Activated naive CD8-positive, alpha-beta T cell treated with anti-CD3 and anti-CD28 coated beads, Interleukin-2, amount 50 U/mL, for 24 hours (primary cell): ENCODE measurements around the gene SERTAD1.
"Not testable (repeated sequence)": the region's sequence is repeated elsewhere in the genome, so short reads cannot be mapped to it uniquely, and the experiment has no call there.

Source experiments
- ATAC-seq: fragments of 150-1000 bp; cut with Tn5 transposase; one replicate; pipeline ENCODE4 v1.10.0; 2021
- DNase-seq: peaks from one replicate; pipeline ENCODE4 v3.0.0; 2021
- H3K27ac Mint-ChIP-seq: one replicate; pipeline ENCODE4 v1.8.0; 2021; ENCODE audit warnings: mild to moderate bottlenecking, mixed read lengths
- H3K27me3 Mint-ChIP-seq: one replicate; pipeline ENCODE4 v1.8.0; 2021; ENCODE audit warnings: mixed read lengths
- H3K36me3 Mint-ChIP-seq: one replicate; pipeline ENCODE4 v1.8.0; 2021; ENCODE audit warnings: low read depth, mixed read lengths
- H3K4me1 Mint-ChIP-seq: one replicate; pipeline ENCODE4 v1.8.0; 2021; ENCODE audit warnings: mixed read lengths
- H3K4me3 Mint-ChIP-seq: one replicate; pipeline ENCODE4 v1.8.0; 2021; ENCODE audit warnings: mild to moderate bottlenecking, moderate library complexity, mixed read lengths
- H3K9me3 Mint-ChIP-seq: one replicate; pipeline ENCODE4 v1.8.0; 2021; ENCODE audit warnings: mixed read lengths

The SERTAD1 gene

DNA sequence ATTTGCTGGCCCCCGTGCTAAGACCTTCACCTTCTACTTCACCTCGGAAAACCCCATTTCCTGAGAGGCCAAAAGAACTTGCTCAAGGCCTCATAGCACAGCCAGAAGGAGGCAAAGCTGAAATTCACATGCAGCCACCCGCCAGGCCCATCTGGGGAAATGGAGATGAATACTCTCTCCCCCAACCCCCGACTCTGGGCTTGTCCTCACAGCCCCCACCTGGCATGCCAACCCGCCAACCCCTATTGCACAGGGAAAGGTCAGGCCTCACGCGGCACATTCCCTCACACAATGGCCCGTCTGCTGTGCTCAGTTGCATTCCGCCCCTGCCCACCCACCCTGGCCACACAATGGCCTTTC, 15.8 kb downstream of the SERTAD1 start:
- no peaks in the 10 kb centered on the region for H3K36me3 Mint-ChIP-seq
- H3K27ac Mint-ChIP-seq = no peak overlapping the region
- ATAC-seq (no peak), DNase-seq (no peak)
- peaks cover 4% of the 10 kb centered on the region for H3K4me1 Mint-ChIP-seq
- no peaks in the 10 kb centered on the region for H3K9me3 Mint-ChIP-seq
- H3K4me3 Mint-ChIP-seq = no peak overlapping the region
- H3K27me3 Mint-ChIP-seq = peaks cover 2% of the 10 kb centered on the region

- not testable (repeated sequence) for H3K27me3 Mint-ChIP-seq, ATAC-seq, H3K4me1 Mint-ChIP-seq, H3K36me3 Mint-ChIP-seq, H3K27ac Mint-ChIP-seq, H3K9me3 Mint-ChIP-seq, H3K4me3 Mint-ChIP-seq, DNase-seq
Observed at GRCh38 chr19:40408598-40408925, 17.2 kb downstream of the SERTAD1 start.

GRCh38 chr19:40407714-40408597, 17.8 kb downstream of the SERTAD1 start:
- DNase-seq = no peak
- H3K9me3 Mint-ChIP-seq = no peaks in the 10 kb centered on the region
- H3K4me3 Mint-ChIP-seq = no peak overlapping the region
- H3K27ac Mint-ChIP-seq = no peak overlapping the region
- no peaks in the 10 kb centered on the region for H3K27me3 Mint-ChIP-seq
- no peaks in the 10 kb centered on the region for H3K36me3 Mint-ChIP-seq
- peaks cover 8% of the 10 kb centered on the region for H3K4me1 Mint-ChIP-seq
- no peak for ATAC-seq

GRCh38 chr19:40403262-40403984, 22.4 kb downstream of the SERTAD1 start:
- H3K9me3 Mint-ChIP-seq = no peaks in the 10 kb centered on the region
- peaks cover 18% of the 10 kb centered on the region for H3K4me1 Mint-ChIP-seq
- H3K27ac Mint-ChIP-seq = peak overlapping the region; percentile 56
- ATAC-seq (peak; percentile 65), DNase-seq (peak; percentile 86)
- peak overlapping the region; percentile 80 for H3K4me3 Mint-ChIP-seq
- H3K36me3 Mint-ChIP-seq = no peaks in the 10 kb centered on the region
- H3K27me3 Mint-ChIP-seq = peaks cover 5% of the 10 kb centered on the region

DNA sequence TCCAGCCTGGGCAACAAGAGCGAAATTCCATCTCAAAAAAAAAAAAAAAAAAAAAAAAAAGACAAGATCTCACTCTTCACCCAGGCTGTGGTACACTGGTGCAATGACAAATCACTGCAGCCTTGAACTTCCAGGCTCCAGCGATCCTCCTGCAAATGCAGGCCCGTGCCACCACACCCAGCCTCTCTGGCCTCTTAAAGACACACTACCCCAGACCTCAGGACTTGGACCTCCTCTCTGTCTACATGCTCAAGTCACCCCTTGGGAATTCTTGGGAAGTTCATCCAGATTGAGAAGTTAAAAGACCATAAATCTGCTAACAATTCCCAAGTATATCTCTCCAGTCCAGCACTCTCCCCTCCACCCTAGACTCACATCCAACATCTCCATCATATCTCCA, 25.2 kb downstream of the SERTAD1 start:
- no peak overlapping the region for H3K27ac Mint-ChIP-seq
- ATAC-seq (no peak), DNase-seq (no peak)
- no peaks in the 10 kb centered on the region for H3K36me3 Mint-ChIP-seq
- peaks cover 5% of the 10 kb centered on the region for H3K27me3 Mint-ChIP-seq
- H3K4me3 Mint-ChIP-seq = no peak overlapping the region
- H3K9me3 Mint-ChIP-seq = no peaks in the 10 kb centered on the region
- peaks cover 16% of the 10 kb centered on the region for H3K4me1 Mint-ChIP-seq

DNA sequence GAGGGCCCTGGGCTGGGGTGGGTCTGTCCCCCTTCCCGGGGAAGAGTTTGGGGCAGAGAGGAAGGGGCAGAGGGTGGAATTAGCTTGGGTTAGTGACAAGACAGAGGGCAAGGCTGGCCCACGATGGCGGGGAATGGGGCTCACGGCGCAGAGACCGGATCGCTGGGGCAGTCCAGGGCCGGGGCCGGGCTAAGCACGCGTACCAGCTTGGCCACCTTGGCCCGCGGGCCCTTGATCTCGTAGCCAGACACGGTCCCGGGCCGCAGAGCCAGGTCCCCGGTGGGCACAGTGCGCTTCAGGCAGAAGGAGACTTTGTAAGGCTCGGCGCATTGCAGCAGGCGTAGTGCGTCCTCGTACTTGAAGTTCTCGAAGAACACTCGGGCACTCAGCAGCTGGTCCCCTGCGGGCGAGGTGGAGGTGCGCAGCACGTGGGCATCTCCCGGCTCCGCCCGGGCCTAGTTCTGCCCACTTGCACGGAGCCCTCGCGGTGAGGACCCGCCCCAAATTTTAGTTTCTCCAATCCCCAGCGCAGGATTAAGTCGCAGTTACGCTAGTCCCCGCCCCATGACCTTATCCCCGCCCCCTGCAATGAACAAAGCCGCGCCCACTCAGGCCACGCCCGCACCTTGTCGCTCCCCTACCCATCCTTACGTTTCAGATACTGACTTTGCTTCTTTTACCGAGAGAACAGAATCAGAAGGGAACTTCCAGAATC, 27.2 kb downstream of the SERTAD1 start:
- no peak overlapping the region for H3K27ac Mint-ChIP-seq

GRCh38 chr19:40397568-40397906, 28.3 kb downstream of the SERTAD1 start:
- Mint-ChIP-seq H3K27me3 (peaks cover 5% of the 10 kb centered on the region), H3K36me3 (no peaks in the 10 kb centered on the region), H3K27ac (no peak overlapping the region), H3K9me3 (no peaks in the 10 kb centered on the region), H3K4me1 (peaks cover 8% of the 10 kb centered on the region), H3K4me3 (no peak overlapping the region)
- no peak for DNase-seq
- no peak for ATAC-seq

More for the DNA sequence above, 27.2 kb downstream of the SERTAD1 start:
- Mint-ChIP-seq H3K36me3 (no peaks in the 10 kb centered on the region), H3K4me1 (peaks cover 15% of the 10 kb centered on the region), H3K4me3 (no peak overlapping the region), H3K27me3 (peaks cover 5% of the 10 kb centered on the region), H3K9me3 (no peaks in the 10 kb centered on the region)
- ATAC-seq (peak; percentile 47), DNase-seq (peak; percentile 65)

- ATAC-seq (no peak), DNase-seq (no peak)
- Mint-ChIP-seq H3K4me1 (peaks cover 8% of the 10 kb centered on the region), H3K9me3 (no peaks in the 10 kb centered on the region), H3K36me3 (no peaks in the 10 kb centered on the region), H3K27me3 (peaks cover 5% of the 10 kb centered on the region), H3K4me3 (no peak overlapping the region), H3K27ac (no peak overlapping the region)
Observed at GRCh38 chr19:40396886-40397567, 28.8 kb downstream of the SERTAD1 start.

DNA sequence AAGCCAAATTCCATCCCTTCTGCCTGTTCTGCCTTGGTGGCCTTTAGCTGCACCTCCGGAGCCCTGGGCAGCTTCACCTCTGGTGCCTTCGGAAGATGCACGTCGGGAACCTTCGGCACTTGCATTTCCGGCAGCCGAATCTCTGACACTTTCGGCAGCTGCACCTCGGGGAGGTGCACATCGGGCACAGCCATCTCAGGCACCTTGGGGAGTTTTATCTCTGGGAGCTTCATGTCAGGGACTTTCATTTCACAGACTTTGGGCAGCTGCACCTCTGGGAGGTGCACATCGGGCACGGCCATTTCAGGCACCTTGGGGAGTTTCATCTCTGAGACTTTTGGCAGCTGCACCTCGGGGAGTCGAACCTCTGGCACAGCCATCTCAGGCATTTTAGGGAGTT, 29.8 kb downstream of the SERTAD1 start:
- no peak overlapping the region for H3K4me3 Mint-ChIP-seq
- H3K4me1 Mint-ChIP-seq = peaks cover 8% of the 10 kb centered on the region

GRCh38 chr19:40394816-40395210, 31.0 kb downstream of the SERTAD1 start:
- Mint-ChIP-seq H3K4me3 (no peak overlapping the region), H3K27ac (no peak overlapping the region), H3K4me1 (peaks cover 8% of the 10 kb centered on the region), H3K9me3 (no peaks in the 10 kb centered on the region), H3K27me3 (peaks cover 5% of the 10 kb centered on the region), H3K36me3 (no peaks in the 10 kb centered on the region)
- ATAC-seq (no peak), DNase-seq (no peak)

More for the DNA sequence above, 29.8 kb downstream of the SERTAD1 start:
- Mint-ChIP-seq H3K27me3 (peaks cover 5% of the 10 kb centered on the region), H3K27ac (no peak overlapping the region), H3K9me3 (no peaks in the 10 kb centered on the region), H3K36me3 (no peaks in the 10 kb centered on the region)
- ATAC-seq (no peak), DNase-seq (no peak)

GRCh38 chr19:40393894-40394815, 31.6 kb downstream of the SERTAD1 start:
- no peaks in the 10 kb centered on the region for H3K9me3 Mint-ChIP-seq
- peaks cover 7% of the 10 kb centered on the region for H3K4me1 Mint-ChIP-seq
- DNase-seq (no peak), ATAC-seq (no peak)
- no peak overlapping the region for H3K27ac Mint-ChIP-seq
- H3K36me3 Mint-ChIP-seq = no peaks in the 10 kb centered on the region
- H3K4me3 Mint-ChIP-seq = no peak overlapping the region
- H3K27me3 Mint-ChIP-seq = peaks cover 3% of the 10 kb centered on the region

GRCh38 chr19:40392894-40393517, 32.8 kb downstream of the SERTAD1 start:
- H3K36me3 Mint-ChIP-seq = no peaks in the 10 kb centered on the region
- ATAC-seq = no peak

GRCh38 chr19:40392123-40392522, 33.7 kb downstream of the SERTAD1 start:
- Mint-ChIP-seq H3K4me3 (no peak overlapping the region), H3K27ac (no peak overlapping the region), H3K9me3 (no peaks in the 10 kb centered on the region), H3K36me3 (no peaks in the 10 kb centered on the region), H3K4me1 (no peaks in the 10 kb centered on the region), H3K27me3 (no peaks in the 10 kb centered on the region)
- DNase-seq (no peak), ATAC-seq (no peak)

More at GRCh38 chr19:40392894-40393517, 32.8 kb downstream of the SERTAD1 start:
- Mint-ChIP-seq H3K27ac (no peak overlapping the region), H3K27me3 (no peaks in the 10 kb centered on the region), H3K4me3 (no peak overlapping the region), H3K4me1 (no peaks in the 10 kb centered on the region), H3K9me3 (no peaks in the 10 kb centered on the region)
- no peak for DNase-seq
